Prostate gland (tissue), 2 donors: Measurements from ENCODE around the gene SLC22A3. TPM values are rescaled to one million over a fixed set of nuclear protein-coding genes. Genes with fewer than 3 reads are reported as not detected.

Source experiments
- DNase-seq: peaks from one replicate; pipeline ENCODE4 v3.0.0-alpha.2; 2019; ENCODE audit warnings: low spot score
- H3K27ac ChIP-seq, 2 donors: fragments of 200-600 bp; sonication (generic); 2 replicates each; pipeline ENCODE4 v1.5.1; 2017 to 2019
- H3K27me3 ChIP-seq: fragments of 200-600 bp; sonication (generic); replicated peaks from 2 replicates; pipeline ENCODE4 v1.5.1; 2019; ENCODE audit not compliant: insufficient read depth
- H3K36me3 ChIP-seq, 2 donors: fragments of 200-600 bp; sonication (generic); 1 replicate in 1 of 2; 2 replicates in 1 of 2; pipeline versions ENCODE4 v1.5.1 to v1.8.1; 2017 to 2019
- H3K4me1 ChIP-seq: fragments of 200-600 bp; sonication (generic); replicated peaks from 2 replicates; pipeline ENCODE4 v1.5.1; 2019
- H3K4me3 ChIP-seq, 2 donors: fragments of 200-600 bp; sonication (generic); 2 replicates each; pipeline ENCODE4 v1.5.1; 2017 to 2019
- H3K9me3 ChIP-seq: fragments of 200-600 bp; sonication (generic); 2 replicates; pipeline ENCODE4 v1.5.1; 2017
- CTCF ChIP-seq, 4 experiments: fragments of 200-600 bp in 2 of 4; fragments of 450-650 bp in 2 of 4; sonication (generic) in 2 of 4; IDR thresholded peaks; 1 replicate in 3 of 4; 2 replicates in 1 of 4; pipeline ENCODE4 v1.5.1; 2016 to 2019; ENCODE audit warnings: antibody characterized with exemption in 4 of 4, mild to moderate bottlenecking in 2 of 4, moderate library complexity in 2 of 4
- POLR2A ChIP-seq: fragments of 450-650 bp; IDR thresholded peaks from one replicate; pipeline ENCODE4 v1.6.1; 2016; ENCODE audit warnings: antibody characterized with exemption, mild to moderate bottlenecking
- POLR2AphosphoS5 ChIP-seq: sonication (generic); formaldehyde crosslinking; IDR thresholded peaks from one replicate; pipeline ENCODE4 v1.6.1; 2017; ENCODE audit warnings: antibody characterized with exemption
- WGBS: methylation state at CpG from one replicate; pipeline ENCODE4 v1.1.5; 2018; 5-methylcytosine and 5-hydroxymethylcytosine counted together
- intact Hi-C: fragments of 100-400 bp; cut with DNase I; formaldehyde crosslinking; loops from one replicate; pipeline ENCODE4 v1.14.2; 2022
- total RNA-seq, 2 donors: library from RNA; depleted of rRNA; stranded (reverse); fragments of >200 nt; gene quantifications; one replicate each; pipeline ENCODE4 v1.1.0, GENCODE V29; 2016

The SLC22A3 gene
- total RNA-seq, 2 donors from 2014 or later = 50.2 to 118 TPM

GRCh38 chr6:160344271-160344670 is 3.9 kb upstream of the SLC22A3 start:
- no peak for TF ChIP-seq POLR2A
- TF ChIP-seq POLR2AphosphoS5 = no peak
- TF ChIP-seq CTCF (IDR thresholded peaks at IDR 0.05) = no peak
- intact Hi-C loops = no loop called here
- Histone ChIP-seq H3K36me3 (no peaks in the 10 kb centered on the region), H3K27ac (no peak overlapping the region), H3K27me3 (no peaks in the 10 kb centered on the region), H3K4me3 (no peak overlapping the region), H3K9me3 (no peaks in the 10 kb centered on the region), H3K4me1 (no peaks in the 10 kb centered on the region)
- WGBS = over 99% methylated on average over 3 of the region's 3 CpGs
- no peak for DNase-seq

- intact Hi-C loops = loop anchor here (5.0 kb wide), 1 partner anchor 205 kb away; no protein-coding TSS in a partner anchor
- 64% methylated on average over 52 of the region's 74 CpGs for WGBS
- peak overlapping the region; percentile 83 to 89 for H3K27ac ChIP-seq
Observed at GRCh38 chr6:160347259-160348222, 637 bp upstream of the SLC22A3 start.

GRCh38 chr6:160349020-160349441 is 853 bp downstream of the SLC22A3 start:
- Histone ChIP-seq H3K27me3 (no peaks in the 10 kb centered on the region), H3K4me3 (peak overlapping the region; percentile 63 to 79), H3K9me3 (no peaks in the 10 kb centered on the region), H3K4me1 (no peaks in the 10 kb centered on the region), H3K27ac (peak overlapping the region; percentile 83 to 89), H3K36me3 (no peaks in the 10 kb centered on the region)
- no peak for DNase-seq
- no peak for TF ChIP-seq POLR2AphosphoS5
- TF ChIP-seq CTCF (IDR thresholded peaks at IDR 0.05) = no peak
- no peak for TF ChIP-seq POLR2A
- 12% methylated on average over 23 of the region's 23 CpGs for WGBS
- intact Hi-C loops = loop anchor here (5.0 kb wide), 1 partner anchor 207 kb away; no protein-coding TSS in a partner anchor

More at GRCh38 chr6:160347259-160348222, 637 bp upstream of the SLC22A3 start:
- Histone ChIP-seq H3K4me1 (no peaks in the 10 kb centered on the region), H3K9me3 (no peaks in the 10 kb centered on the region), H3K36me3 (no peaks in the 10 kb centered on the region), H3K27me3 (no peaks in the 10 kb centered on the region), H3K4me3 (peak overlapping the region; percentile 63 to 79)
- no peak for DNase-seq
- TF ChIP-seq CTCF (IDR thresholded peaks at IDR 0.05) (no peak), POLR2AphosphoS5 (no peak), POLR2A (no peak)

- Histone ChIP-seq H3K27ac (peak overlapping the region; percentile 83 to 89), H3K4me3 (peak overlapping the region; percentile 63 to 79), H3K4me1 (no peaks in the 10 kb centered on the region), H3K9me3 (no peaks in the 10 kb centered on the region), H3K36me3 (no peaks in the 10 kb centered on the region), H3K27me3 (no peaks in the 10 kb centered on the region)
- TF ChIP-seq POLR2A (no peak), POLR2AphosphoS5 (no peak), CTCF (IDR thresholded peaks at IDR 0.05) (no peak)
- 81% methylated on average over 11 of the region's 11 CpGs for WGBS
- DNase-seq = no peak
- intact Hi-C loops = loop anchor here (5.0 kb wide), 2 partner anchors 82 to 208 kb away; no protein-coding TSS in a partner anchor
Observed at GRCh38 chr6:160349814-160350350, 1.7 kb downstream of the SLC22A3 start.
